ENCODE results near the gene SLC25A5. TPM values are rescaled to one million over a fixed set of nuclear protein-coding genes. Genes with fewer than 3 reads are reported as not detected.
"Not testable (repeated sequence)": the region's sequence is repeated elsewhere in the genome, so short reads cannot be mapped to it uniquely, and the experiment has no call there.

Gene SLC25A5
- total RNA-seq, 1 donor from 2014 or later: 118 TPM

DNA sequence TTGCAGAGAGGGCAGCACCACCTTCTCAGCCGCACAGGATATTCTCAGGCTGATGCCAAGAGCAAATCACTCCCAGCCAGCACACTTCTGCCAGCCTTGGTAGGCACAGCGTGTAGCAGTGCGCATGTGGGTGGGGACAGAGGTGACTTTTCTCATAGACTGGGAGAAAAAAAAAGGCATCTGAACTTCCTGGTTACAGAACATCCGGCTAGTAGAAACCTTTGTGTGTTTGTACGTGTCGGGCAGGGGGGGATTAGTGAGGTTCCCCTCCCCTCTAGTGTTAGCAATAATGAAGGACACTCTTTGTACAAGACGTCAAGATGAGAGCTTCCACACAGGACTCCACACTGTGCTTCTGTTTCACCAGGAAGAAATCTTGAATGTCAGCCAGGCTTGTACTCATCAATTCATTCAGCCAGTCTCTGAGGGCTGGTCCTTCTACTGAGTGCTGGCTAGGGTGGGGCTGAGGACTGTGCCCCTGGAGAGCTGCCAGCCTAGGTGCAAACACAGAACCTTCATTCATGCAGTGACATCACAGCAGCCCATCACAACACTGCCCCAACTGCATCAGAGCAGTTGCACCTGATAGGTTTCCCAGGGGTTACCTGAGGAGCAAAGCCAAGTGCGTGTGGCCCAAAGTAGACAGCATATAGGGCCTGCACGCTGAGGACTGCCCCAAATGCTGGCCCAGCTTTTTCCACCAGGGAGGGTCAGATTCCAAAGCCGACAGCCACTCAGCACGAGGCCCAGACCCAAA lies 34.7 kb downstream of the SLC25A5 start:
- no peaks in the 10 kb centered on the region for H3K27me3 ChIP-seq (ENCODE audit: control insufficient read depth in 3 of 3, insufficient read depth in 3 of 3, low read length in 3 of 3)
- no peaks in the 10 kb centered on the region for H3K9me3 ChIP-seq (ENCODE audit: control insufficient read depth in 3 of 3, low read length in 3 of 3)
- no peak overlapping the region for H3K27ac ChIP-seq (ENCODE audit: low read depth, low read length)
- no peak overlapping the region for H3K4me3 ChIP-seq (ENCODE audit: low read length in 3 of 3)
- no peaks in the 10 kb centered on the region for H3K36me3 ChIP-seq (ENCODE audit: control insufficient read depth in 3 of 3, insufficient read depth in 3 of 3, low read length in 3 of 3)
- H3K9ac ChIP-seq (ENCODE audit: low read depth in 1 of 3, low read length in 3 of 3): no peak overlapping the region
- H3K4me1 ChIP-seq (ENCODE audit: control insufficient read depth in 3 of 3, insufficient read depth in 3 of 3, low read length in 3 of 3): peaks cover 0 to 7% (median 0%) of the 10 kb centered on the region in 3 donors

- H3K9ac ChIP-seq (ENCODE audit: low read depth in 1 of 3, low read length in 3 of 3): no peak overlapping the region
- no peaks in the 10 kb centered on the region for H3K36me3 ChIP-seq (ENCODE audit: control insufficient read depth in 3 of 3, insufficient read depth in 3 of 3, low read length in 3 of 3)
- no peak overlapping the region for H3K27ac ChIP-seq (ENCODE audit: low read depth, low read length)
- H3K9me3 ChIP-seq (ENCODE audit: control insufficient read depth in 3 of 3, low read length in 3 of 3): no peaks in the 10 kb centered on the region
- H3K4me1 ChIP-seq (ENCODE audit: control insufficient read depth in 3 of 3, insufficient read depth in 3 of 3, low read length in 3 of 3): peaks cover 0 to 7% (median 0%) of the 10 kb centered on the region in 3 donors
- H3K4me3 ChIP-seq (ENCODE audit: low read length in 3 of 3): no peak overlapping the region
- no peaks in the 10 kb centered on the region for H3K27me3 ChIP-seq (ENCODE audit: control insufficient read depth in 3 of 3, insufficient read depth in 3 of 3, low read length in 3 of 3)
Measured at GRCh38 chrX:119503484-119503861, 35.2 kb downstream of the SLC25A5 start.

- H3K4me3 ChIP-seq (ENCODE audit: low read length in 3 of 3); H3K9me3 ChIP-seq (ENCODE audit: control insufficient read depth in 3 of 3, low read length in 3 of 3); H3K36me3 ChIP-seq (ENCODE audit: control insufficient read depth in 3 of 3, insufficient read depth in 3 of 3, low read length in 3 of 3); H3K27me3 ChIP-seq (ENCODE audit: control insufficient read depth in 3 of 3, insufficient read depth in 3 of 3, low read length in 3 of 3); H3K9ac ChIP-seq (ENCODE audit: low read depth in 1 of 3, low read length in 3 of 3); H3K27ac ChIP-seq (ENCODE audit: low read depth, low read length); H3K4me1 ChIP-seq (ENCODE audit: control insufficient read depth in 3 of 3, insufficient read depth in 3 of 3, low read length in 3 of 3): not testable (repeated sequence)
Measured at GRCh38 chrX:119505145-119505544, 36.9 kb downstream of the SLC25A5 start.

GRCh38 chrX:119505945-119506344 lies 37.7 kb downstream of the SLC25A5 start:
- Histone ChIP-seq H3K4me3 (ENCODE audit: low read length in 3 of 3) (no peak overlapping the region), H3K4me1 (ENCODE audit: control insufficient read depth in 3 of 3, insufficient read depth in 3 of 3, low read length in 3 of 3) (peaks cover 0 to 7% (median 0%) of the 10 kb centered on the region in 3 donors), H3K36me3 (ENCODE audit: control insufficient read depth in 3 of 3, insufficient read depth in 3 of 3, low read length in 3 of 3) (no peaks in the 10 kb centered on the region), H3K27me3 (ENCODE audit: control insufficient read depth in 3 of 3, insufficient read depth in 3 of 3, low read length in 3 of 3) (no peaks in the 10 kb centered on the region), H3K27ac (ENCODE audit: low read depth, low read length) (no peak overlapping the region), H3K9me3 (ENCODE audit: control insufficient read depth in 3 of 3, low read length in 3 of 3) (no peaks in the 10 kb centered on the region), H3K9ac (ENCODE audit: low read depth in 1 of 3, low read length in 3 of 3) (no peak overlapping the region)

- Histone ChIP-seq H3K4me3 (ENCODE audit: low read length in 3 of 3) (no peak overlapping the region), H3K27me3 (ENCODE audit: control insufficient read depth in 3 of 3, insufficient read depth in 3 of 3, low read length in 3 of 3) (no peaks in the 10 kb centered on the region), H3K27ac (ENCODE audit: low read depth, low read length) (no peak overlapping the region), H3K9ac (ENCODE audit: low read depth in 1 of 3, low read length in 3 of 3) (no peak overlapping the region), H3K4me1 (ENCODE audit: control insufficient read depth in 3 of 3, insufficient read depth in 3 of 3, low read length in 3 of 3) (peaks cover 0 to 7% (median 0%) of the 10 kb centered on the region in 3 donors), H3K36me3 (ENCODE audit: control insufficient read depth in 3 of 3, insufficient read depth in 3 of 3, low read length in 3 of 3) (no peaks in the 10 kb centered on the region), H3K9me3 (ENCODE audit: control insufficient read depth in 3 of 3, low read length in 3 of 3) (no peaks in the 10 kb centered on the region)
Measured at GRCh38 chrX:119507206-119507605, 39.0 kb downstream of the SLC25A5 start.

DNA sequence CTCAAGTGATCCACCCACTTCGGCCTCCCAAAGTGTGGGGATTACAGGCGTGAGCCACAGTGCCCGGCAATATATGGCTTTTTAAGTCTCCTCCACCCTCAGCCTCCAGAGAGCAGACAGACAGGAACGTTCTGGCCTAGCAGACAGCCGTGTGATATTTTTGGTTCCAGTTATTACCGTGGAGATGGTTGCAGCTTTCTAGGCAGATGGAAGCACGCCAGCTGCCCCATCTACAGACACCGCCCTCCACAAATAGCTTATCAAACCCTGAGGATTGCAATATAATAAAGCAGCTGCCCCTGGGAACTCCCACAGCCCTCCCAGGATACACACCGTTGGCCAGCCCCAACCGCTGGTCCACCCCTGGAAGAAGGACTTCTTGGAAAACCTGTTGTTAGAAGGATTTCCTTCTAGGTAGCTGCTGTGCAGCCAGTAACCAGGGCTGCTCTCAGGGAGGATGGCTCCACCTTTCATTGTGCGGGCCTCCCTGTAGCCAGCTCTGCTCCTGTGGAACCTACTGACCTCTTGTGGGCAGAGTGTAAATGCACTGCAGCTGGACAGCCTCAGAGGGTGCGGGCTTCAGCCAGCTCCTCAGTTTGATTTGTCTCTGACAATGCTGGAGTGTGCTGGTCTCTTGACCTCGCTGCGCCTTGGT lies 44.0 kb downstream of the SLC25A5 start:
- no peak overlapping the region for H3K4me3 ChIP-seq (ENCODE audit: low read length in 3 of 3)
- no peak overlapping the region for H3K27ac ChIP-seq (ENCODE audit: low read depth, low read length)
- H3K9ac ChIP-seq (ENCODE audit: low read depth in 1 of 3, low read length in 3 of 3): no peak overlapping the region
- no peaks in the 10 kb centered on the region for H3K9me3 ChIP-seq (ENCODE audit: control insufficient read depth in 3 of 3, low read length in 3 of 3)
- peaks cover 0 to 3% (median 0%) of the 10 kb centered on the region in 3 donors for H3K27me3 ChIP-seq (ENCODE audit: control insufficient read depth in 3 of 3, insufficient read depth in 3 of 3, low read length in 3 of 3)
- H3K4me1 ChIP-seq (ENCODE audit: control insufficient read depth in 3 of 3, insufficient read depth in 3 of 3, low read length in 3 of 3): no peaks in the 10 kb centered on the region
- H3K36me3 ChIP-seq (ENCODE audit: control insufficient read depth in 3 of 3, insufficient read depth in 3 of 3, low read length in 3 of 3): no peaks in the 10 kb centered on the region

GRCh38 chrX:119516157-119516702 lies 48.0 kb downstream of the SLC25A5 start:
- Histone ChIP-seq H3K27me3 (ENCODE audit: control insufficient read depth in 3 of 3, insufficient read depth in 3 of 3, low read length in 3 of 3) (peaks cover 0 to 3% (median 0%) of the 10 kb centered on the region in 3 donors), H3K27ac (ENCODE audit: low read depth, low read length) (no peak overlapping the region), H3K9me3 (ENCODE audit: control insufficient read depth in 3 of 3, low read length in 3 of 3) (no peaks in the 10 kb centered on the region), H3K9ac (ENCODE audit: low read depth in 1 of 3, low read length in 3 of 3) (no peak overlapping the region), H3K4me3 (ENCODE audit: low read length in 3 of 3) (no peak overlapping the region), H3K36me3 (ENCODE audit: control insufficient read depth in 3 of 3, insufficient read depth in 3 of 3, low read length in 3 of 3) (no peaks in the 10 kb centered on the region), H3K4me1 (ENCODE audit: control insufficient read depth in 3 of 3, insufficient read depth in 3 of 3, low read length in 3 of 3) (no peaks in the 10 kb centered on the region)

- Histone ChIP-seq H3K27ac (ENCODE audit: low read depth, low read length) (no peak overlapping the region), H3K4me3 (ENCODE audit: low read length in 3 of 3) (no peak overlapping the region), H3K9me3 (ENCODE audit: control insufficient read depth in 3 of 3, low read length in 3 of 3) (no peaks in the 10 kb centered on the region), H3K4me1 (ENCODE audit: control insufficient read depth in 3 of 3, insufficient read depth in 3 of 3, low read length in 3 of 3) (no peaks in the 10 kb centered on the region), H3K36me3 (ENCODE audit: control insufficient read depth in 3 of 3, insufficient read depth in 3 of 3, low read length in 3 of 3) (no peaks in the 10 kb centered on the region), H3K9ac (ENCODE audit: low read depth in 1 of 3, low read length in 3 of 3) (no peak overlapping the region), H3K27me3 (ENCODE audit: control insufficient read depth in 3 of 3, insufficient read depth in 3 of 3, low read length in 3 of 3) (peaks cover 0 to under 1% (median 0%) of the 10 kb centered on the region in 3 donors)
Measured at GRCh38 chrX:119518371-119518770, 50.1 kb downstream of the SLC25A5 start.

Measured in skeletal muscle tissue (tissue), 4 donors.